GM18907 (cell line): ENCODE data around the gene RFT1.
"Not testable (repeated sequence)": the region's sequence is repeated elsewhere in the genome, so short reads cannot be mapped to it uniquely, and the experiment has no call there.

ENCODE experiments used
- ATAC-seq: cut with Tn5 transposase; IDR thresholded peaks from one replicate; pipeline ENCODE4 v1.9.1; 2021; ENCODE audit warnings: mild to moderate bottlenecking, moderate library complexity; ENCODE audit not compliant: unreplicated experiment

The RFT1 gene

GRCh38 chr3:53163444-53164387 lies 33.5 kb upstream of the RFT1 start:
- ATAC-seq: no peak

GRCh38 chr3:53162672-53163443 lies 32.6 kb upstream of the RFT1 start:
- ATAC-seq: no peak

- peak; percentile 22 for ATAC-seq
Observed at GRCh38 chr3:53161820-53162671, 31.8 kb upstream of the RFT1 start.

GRCh38 chr3:53161450-53161819 lies 31.2 kb upstream of the RFT1 start:
- no peak for ATAC-seq

DNA sequence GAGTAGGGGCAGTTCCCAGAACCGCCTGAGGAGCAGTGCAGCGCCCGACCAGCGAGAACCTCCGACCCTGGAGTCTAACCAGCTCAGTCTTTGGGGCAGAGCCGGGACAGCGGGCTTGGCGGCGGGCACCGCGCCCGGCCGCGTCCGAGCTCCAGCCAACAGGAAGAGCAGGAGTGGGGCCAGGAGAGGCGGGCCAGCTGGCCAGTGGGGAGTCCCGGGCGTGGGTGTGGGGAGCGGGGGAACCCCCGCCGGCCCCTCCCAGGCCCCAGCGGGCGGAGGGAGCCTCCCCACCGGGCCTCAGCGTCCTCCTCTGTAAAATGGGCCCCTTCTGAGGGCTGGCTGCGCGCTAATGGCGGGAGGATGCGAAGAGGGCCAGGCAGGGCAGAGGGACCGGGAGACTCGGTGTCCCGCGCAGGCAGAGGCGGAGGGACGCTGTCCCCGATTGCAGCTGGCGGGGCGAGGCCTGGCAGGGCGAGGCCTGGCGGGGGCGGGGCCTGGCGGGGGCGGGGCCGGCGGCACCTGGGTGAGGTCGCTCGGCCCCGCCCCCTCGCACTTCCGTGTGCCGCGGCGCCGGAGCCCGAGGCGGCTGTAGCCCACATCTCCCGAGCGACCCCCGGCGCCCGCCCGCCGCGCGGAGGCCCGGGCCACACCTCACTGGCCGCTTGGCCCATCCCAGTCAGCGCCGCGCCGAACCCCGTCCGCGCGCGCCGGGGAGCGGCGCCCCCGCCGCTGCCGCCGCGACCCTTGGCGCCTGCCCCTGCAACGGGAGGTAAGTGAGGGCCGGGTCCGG lies 30.6 kb upstream of the RFT1 start, which contains the start of gene PRKCD:
Gene PRKCD (plus strand): TSS at position 550 of the 790 bp plus-strand sequence. CDS start 17,214 bp downstream, outside the sequence.
- ATAC-seq: peak; percentile 61

DNA sequence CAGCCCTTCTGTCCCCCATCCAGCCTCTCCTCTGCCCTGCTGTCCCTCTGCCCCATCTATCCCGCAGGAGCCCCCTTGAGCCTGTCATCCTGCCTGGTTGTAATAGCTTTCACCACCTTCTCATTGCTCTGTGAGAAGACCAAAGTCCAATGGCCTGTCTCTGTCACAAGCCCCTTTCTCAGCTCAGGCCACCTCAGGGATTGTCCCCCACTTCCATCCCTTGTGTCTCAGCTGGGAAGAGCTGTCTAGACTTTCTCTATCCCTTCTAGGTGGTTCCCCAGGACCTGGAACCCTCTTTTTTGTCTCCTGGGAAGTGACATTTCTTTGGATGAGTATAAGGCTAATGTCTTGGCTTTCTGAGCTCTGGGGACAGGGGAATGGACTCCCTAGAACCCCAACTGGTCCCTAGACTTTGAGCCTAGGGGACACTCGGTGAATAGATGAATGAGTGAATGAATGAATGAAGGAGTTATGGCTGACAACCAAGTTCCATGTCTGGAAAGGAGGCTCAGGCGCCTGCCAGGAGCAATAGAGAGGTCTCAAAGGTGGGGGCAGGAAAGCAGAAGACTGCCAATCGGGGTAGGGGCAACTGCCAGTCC lies 29.9 kb upstream of the RFT1 start:
- no peak for ATAC-seq

- ATAC-seq: no peak
Observed at GRCh38 chr3:53159156-53160060, 29.2 kb upstream of the RFT1 start.

DNA sequence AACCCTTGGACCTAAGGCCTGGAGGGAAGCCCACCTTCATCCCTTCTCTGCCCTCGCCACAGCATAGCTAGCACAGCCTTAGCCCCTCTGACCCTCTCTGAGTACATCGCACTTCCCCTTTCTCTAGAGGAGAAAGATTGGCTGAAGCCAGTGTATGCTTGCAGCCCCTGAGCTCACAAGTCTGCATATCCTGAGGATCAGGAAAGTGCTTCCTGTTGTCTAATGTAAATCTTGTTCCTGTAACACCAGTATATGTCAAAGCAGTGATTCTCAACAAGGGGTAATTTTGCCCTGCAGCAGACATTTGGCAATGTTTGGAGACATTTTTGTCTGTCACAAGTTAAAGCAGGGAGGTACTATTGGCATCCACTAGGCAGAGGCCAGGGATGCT lies 28.5 kb upstream of the RFT1 start:
- ATAC-seq: no peak

GRCh38 chr3:53157974-53158580 lies 27.8 kb upstream of the RFT1 start:
- no peak for ATAC-seq

DNA sequence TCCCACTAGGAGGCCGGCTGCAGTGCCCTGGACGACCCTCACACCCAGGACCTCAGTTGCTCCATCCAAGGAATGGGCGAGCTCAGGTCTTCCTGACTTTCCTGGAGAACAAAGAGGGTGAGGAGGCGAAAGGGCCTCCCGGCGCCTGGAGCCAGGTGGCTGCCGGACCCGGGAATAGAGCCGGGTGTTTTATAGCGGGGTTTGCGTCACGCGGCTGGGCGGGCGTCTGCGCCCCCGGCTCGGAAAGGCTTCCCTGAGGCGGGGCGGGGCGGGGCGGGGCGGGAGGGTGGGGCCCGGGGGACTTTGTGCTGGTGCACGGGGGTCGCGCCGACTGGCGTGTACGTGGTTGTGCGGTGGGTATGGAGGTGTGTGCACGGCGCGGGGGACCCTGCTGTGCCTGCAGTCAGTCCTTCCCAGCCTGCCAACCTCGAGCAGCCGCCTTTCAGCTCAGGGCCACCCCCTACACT lies 26.2 kb upstream of the RFT1 start:
- no peak for ATAC-seq

DNA sequence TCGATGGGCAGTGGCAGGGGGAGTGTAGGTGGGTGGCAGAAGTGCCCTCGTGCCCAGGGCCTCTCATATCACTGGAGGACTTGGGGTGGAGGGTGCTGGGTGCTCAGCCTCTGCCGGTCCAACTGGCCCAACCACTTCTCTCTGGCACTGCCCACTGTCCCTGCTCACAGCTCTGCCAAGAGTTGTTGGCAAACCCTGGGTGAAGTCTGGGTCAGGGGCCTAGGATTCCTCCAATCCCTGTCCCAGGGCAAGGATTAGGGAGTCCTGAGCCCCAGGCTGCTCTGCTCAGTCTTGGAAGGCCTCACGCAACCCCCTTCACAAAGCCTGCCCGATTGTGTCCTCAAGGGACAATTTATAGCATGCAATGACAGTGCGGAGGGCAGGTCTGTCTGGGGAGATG lies 25.5 kb upstream of the RFT1 start:
- no peak for ATAC-seq

- no peak for ATAC-seq
Observed at GRCh38 chr3:53154881-53155285, 24.6 kb upstream of the RFT1 start.

GRCh38 chr3:53153980-53154379 lies 23.7 kb upstream of the RFT1 start:
- no peak for ATAC-seq

- no peak for ATAC-seq
Observed at GRCh38 chr3:53153264-53153823, 23.1 kb upstream of the RFT1 start.

DNA sequence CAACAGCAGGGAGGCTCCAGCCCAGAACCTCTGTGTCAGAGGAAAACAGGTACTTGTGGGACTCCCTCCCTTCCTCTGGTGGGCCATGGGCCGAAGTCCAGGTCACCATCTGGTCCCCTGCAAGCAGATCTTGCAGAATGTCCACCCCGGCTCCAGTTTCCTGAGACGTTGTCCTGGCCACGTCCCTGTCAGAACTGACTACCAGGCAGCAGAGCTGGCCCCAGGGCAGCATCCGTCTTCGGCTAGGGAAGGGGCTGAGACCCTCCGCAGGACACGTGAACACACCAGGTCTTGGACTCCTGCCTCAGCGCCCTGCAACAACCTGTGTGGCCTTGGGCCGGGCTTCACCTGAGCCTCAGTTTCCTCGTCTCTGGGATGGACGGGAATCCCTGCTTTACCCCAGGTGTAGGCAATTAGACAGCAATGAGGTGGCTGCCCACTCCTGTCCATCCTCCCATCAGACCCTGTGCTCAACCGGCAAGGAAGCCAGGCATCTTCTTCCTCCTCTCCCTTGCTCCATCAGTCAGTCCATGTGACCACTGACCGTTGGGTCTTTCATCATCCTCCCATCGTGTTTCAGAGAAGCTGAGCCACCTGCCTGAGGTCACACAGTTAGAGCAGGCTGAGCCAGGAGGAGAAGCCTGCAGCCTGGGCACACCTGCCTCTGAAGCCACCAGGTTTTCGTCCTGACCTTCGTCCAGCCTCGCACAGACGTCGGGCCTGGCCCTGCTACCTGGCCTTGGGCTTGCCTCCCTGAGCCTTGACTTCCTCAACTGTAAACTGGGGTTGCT lies 21.8 kb upstream of the RFT1 start:
- no peak for ATAC-seq

DNA sequence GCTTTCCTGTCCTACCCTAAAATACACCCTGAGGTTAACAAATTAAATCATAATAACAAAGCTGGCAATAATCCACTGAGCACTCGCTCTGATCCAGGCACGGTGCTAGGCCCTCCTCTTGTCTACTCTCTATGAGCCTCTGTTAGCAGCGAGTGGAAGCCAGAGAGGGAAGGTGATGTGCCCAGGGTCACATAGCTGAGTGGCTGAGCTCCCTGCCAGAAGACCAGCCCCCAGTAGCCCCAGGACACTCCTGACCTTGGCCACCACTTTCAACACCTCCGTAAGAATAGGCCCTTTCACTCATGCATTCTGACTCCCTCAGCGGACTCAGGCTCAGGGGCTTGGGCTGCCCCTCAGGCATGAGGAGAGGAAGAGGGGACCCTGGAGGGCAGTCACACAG lies 21.2 kb upstream of the RFT1 start:
- no peak for ATAC-seq

GRCh38 chr3:53151086-53151438 lies 20.8 kb upstream of the RFT1 start:
- not testable (repeated sequence) for ATAC-seq
